Muscle layer of duodenum (tissue), 2 donors: ENCODE data around the gene PPP6R3.

ENCODE experiments used
- H3K27ac ChIP-seq: one replicate; pipeline ENCODE4 v1.7.0; 2013; ENCODE audit warnings: mild to moderate bottlenecking, low read length
- H3K27me3 ChIP-seq: one replicate; pipeline ENCODE4 v1.7.0; 2013; ENCODE audit warnings: low read depth, mild to moderate bottlenecking, control low read depth, low read length
- H3K36me3 ChIP-seq, 2 donors: one replicate each; pipeline ENCODE4 v1.7.0; 2013; ENCODE audit warnings: low read length in 2 of 2, control low read depth in 1 of 2, mild to moderate bottlenecking in 1 of 2; ENCODE audit not compliant: insufficient read depth in 2 of 2, control insufficient read depth in 1 of 2
- H3K4me1 ChIP-seq, 2 donors: one replicate each; pipeline ENCODE4 v1.7.0; 2013; ENCODE audit warnings: low read length in 2 of 2, mild to moderate bottlenecking in 2 of 2, control low read depth in 1 of 2, moderate library complexity in 1 of 2; ENCODE audit not compliant: insufficient read depth in 2 of 2, control insufficient read depth in 1 of 2
- H3K4me3 ChIP-seq, 2 donors: one replicate each; pipeline ENCODE4 v1.7.0; 2013; ENCODE audit warnings: low read length in 2 of 2, low read depth in 1 of 2, mild to moderate bottlenecking in 1 of 2
- H3K9me3 ChIP-seq, 2 donors: one replicate each; pipeline ENCODE4 v1.7.0; 2013; ENCODE audit warnings: low read length in 2 of 2, control low read depth in 1 of 2, mild to moderate bottlenecking in 1 of 2; ENCODE audit not compliant: control insufficient read depth in 1 of 2
- donor health status: healthy.

PPP6R3 gene

DNA sequence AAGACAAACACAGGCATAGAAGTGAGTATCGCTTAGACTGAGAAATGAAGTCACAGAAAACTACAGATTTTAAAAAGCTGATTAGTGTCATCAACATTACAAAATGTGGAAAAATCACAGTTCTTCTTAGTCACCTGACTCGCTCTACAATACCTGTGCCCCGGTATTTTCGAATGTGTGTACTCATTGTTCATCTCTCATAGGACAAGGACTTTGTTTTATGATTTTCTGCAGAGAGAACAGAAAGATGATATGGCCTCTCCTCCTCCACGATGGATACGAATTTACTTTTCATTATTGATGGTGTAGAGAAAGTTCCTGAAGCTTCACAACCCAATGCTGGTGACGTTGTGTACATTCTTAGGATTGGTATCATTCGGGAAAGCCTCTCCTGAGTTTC is 194.4 kb downstream of the PPP6R3 start:
- H3K27ac ChIP-seq: no peak overlapping the region
- H3K27me3 ChIP-seq: no peaks in the 10 kb centered on the region
- no peaks in the 10 kb centered on the region for H3K4me1 ChIP-seq
- peaks cover 0 to 13% of the 10 kb centered on the region in 2 donors for H3K9me3 ChIP-seq
- H3K36me3 ChIP-seq: no peaks in the 10 kb centered on the region
- no peak overlapping the region for H3K4me3 ChIP-seq

GRCh38 chr11:68655406-68655805 is 194.9 kb downstream of the PPP6R3 start:
- Histone ChIP-seq H3K4me3 (no peak overlapping the region), H3K27me3 (no peaks in the 10 kb centered on the region), H3K36me3 (no peaks in the 10 kb centered on the region), H3K9me3 (peaks cover 0 to 13% of the 10 kb centered on the region in 2 donors), H3K4me1 (no peaks in the 10 kb centered on the region), H3K27ac (no peak overlapping the region)

GRCh38 chr11:68655806-68656205 is 195.3 kb downstream of the PPP6R3 start:
- Histone ChIP-seq H3K36me3 (no peaks in the 10 kb centered on the region), H3K27ac (no peak overlapping the region), H3K9me3 (peaks cover 0 to 13% of the 10 kb centered on the region in 2 donors), H3K4me3 (no peak overlapping the region), H3K4me1 (no peaks in the 10 kb centered on the region), H3K27me3 (no peaks in the 10 kb centered on the region)

- Histone ChIP-seq H3K27ac (no peak overlapping the region), H3K9me3 (peaks cover 0 to 13% of the 10 kb centered on the region in 2 donors), H3K27me3 (no peaks in the 10 kb centered on the region), H3K36me3 (no peaks in the 10 kb centered on the region), H3K4me3 (no peak overlapping the region), H3K4me1 (no peaks in the 10 kb centered on the region)
Measured at GRCh38 chr11:68657021-68657780, 196.6 kb downstream of the PPP6R3 start.

DNA sequence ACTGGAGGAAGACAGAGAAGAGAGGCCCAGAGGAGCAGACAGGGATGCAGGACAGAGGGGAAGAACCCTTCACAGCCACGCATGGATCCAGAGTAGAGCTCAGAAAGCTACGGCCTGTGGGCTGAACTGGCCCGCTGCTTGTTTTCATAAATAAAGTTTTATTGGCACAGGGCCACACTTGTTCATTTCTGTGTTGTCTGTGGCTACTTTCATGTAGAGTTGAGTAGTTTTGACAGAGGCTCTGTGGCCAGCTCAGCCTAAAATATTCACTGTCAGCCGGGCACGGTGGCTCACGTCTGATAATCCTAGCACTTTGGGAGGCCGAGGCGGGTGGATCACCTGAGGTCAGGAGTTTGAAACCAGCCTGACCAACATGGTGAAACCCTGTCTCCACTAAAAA is 197.5 kb downstream of the PPP6R3 start:
- Histone ChIP-seq H3K36me3 (no peaks in the 10 kb centered on the region), H3K27me3 (no peaks in the 10 kb centered on the region), H3K27ac (no peak overlapping the region), H3K4me3 (no peak overlapping the region), H3K9me3 (peaks cover 0 to 13% of the 10 kb centered on the region in 2 donors), H3K4me1 (no peaks in the 10 kb centered on the region)

DNA sequence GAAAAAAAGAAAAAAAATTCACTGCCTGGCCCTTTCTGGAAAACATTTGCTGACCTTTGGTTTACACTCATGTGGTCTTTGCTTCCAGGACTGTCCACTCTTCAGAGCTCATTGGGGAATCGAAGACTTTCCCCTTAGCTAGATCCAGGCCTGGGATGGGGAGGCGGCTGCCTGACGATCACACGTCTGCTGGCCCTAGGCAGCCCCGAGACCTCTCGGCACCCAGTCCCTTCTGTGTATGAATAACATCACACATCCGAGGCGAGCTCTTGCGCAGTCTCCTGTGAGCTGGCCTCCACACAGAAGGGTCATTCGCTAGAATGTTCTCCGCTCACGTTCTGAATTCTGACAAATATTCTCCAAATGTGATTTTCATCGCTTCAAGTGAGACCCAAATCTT is 198.1 kb downstream of the PPP6R3 start:
- Histone ChIP-seq H3K27ac (no peak overlapping the region), H3K36me3 (no peaks in the 10 kb centered on the region), H3K4me3 (no peak overlapping the region), H3K4me1 (no peaks in the 10 kb centered on the region), H3K27me3 (no peaks in the 10 kb centered on the region), H3K9me3 (peaks cover 0 to 13% of the 10 kb centered on the region in 2 donors)

GRCh38 chr11:68659158-68659921 is 198.8 kb downstream of the PPP6R3 start:
- Histone ChIP-seq H3K27me3 (no peaks in the 10 kb centered on the region), H3K4me1 (no peaks in the 10 kb centered on the region), H3K36me3 (no peaks in the 10 kb centered on the region), H3K4me3 (no peak overlapping the region), H3K9me3 (peaks cover 0 to 11% of the 10 kb centered on the region in 2 donors), H3K27ac (no peak overlapping the region)

GRCh38 chr11:68660066-68660810 is 199.7 kb downstream of the PPP6R3 start:
- Histone ChIP-seq H3K4me1 (no peaks in the 10 kb centered on the region), H3K36me3 (no peaks in the 10 kb centered on the region), H3K27me3 (no peaks in the 10 kb centered on the region), H3K4me3 (no peak overlapping the region), H3K9me3 (peaks cover 0 to 3% of the 10 kb centered on the region in 2 donors), H3K27ac (no peak overlapping the region)

- H3K9me3 ChIP-seq: no peaks in the 10 kb centered on the region
- H3K27ac ChIP-seq: no peak overlapping the region
- no peak overlapping the region for H3K4me3 ChIP-seq
- no peaks in the 10 kb centered on the region for H3K36me3 ChIP-seq
- no peaks in the 10 kb centered on the region for H3K4me1 ChIP-seq
- H3K27me3 ChIP-seq: no peaks in the 10 kb centered on the region
Measured at GRCh38 chr11:68661014-68661413, 200.5 kb downstream of the PPP6R3 start.

DNA sequence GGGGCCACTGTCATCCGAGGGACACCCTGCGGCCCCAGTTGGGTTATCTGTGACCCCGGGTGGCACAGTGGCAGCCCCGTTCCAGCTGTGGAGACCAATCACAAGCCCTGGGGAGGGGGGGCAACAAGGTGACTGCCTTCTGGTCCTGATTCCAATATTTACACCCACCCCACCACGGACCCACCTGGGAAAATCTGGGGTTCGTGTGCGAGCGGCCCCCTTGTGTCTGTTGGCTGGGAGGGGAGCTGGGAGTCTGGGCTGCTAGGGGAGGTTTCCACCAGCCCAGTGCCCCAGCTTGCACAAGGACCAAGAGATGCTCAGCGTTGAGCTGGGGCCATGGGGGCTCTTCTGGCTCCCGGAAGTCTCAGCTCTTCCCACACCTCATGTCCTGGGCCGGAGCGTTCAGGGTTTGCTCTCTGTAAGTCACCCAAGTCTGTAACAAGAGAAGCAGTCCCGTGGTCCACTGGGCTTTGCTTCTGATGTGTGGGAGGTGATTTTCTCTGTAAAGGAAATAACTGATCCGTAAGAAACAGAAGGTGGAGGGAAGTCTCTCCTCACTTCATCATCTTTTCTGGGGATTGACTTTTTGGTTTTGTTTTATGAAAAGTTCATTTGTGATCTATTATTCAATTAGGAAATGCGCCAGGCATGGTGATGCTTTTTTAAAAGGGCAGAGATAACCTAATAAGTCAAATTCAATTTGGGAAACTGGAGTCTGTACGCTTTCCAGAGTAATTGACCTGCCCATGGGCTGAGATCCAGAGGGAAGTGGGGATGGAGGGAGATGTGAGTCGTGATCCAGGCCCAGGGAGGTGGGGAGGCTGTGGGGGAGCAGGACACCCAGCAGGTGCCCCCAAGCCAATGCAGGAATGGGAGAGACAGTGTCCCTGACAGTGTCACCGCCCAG is 201.4 kb downstream of the PPP6R3 start:
- Histone ChIP-seq H3K36me3 (no peaks in the 10 kb centered on the region), H3K27me3 (no peaks in the 10 kb centered on the region), H3K4me3 (no peak overlapping the region), H3K9me3 (no peaks in the 10 kb centered on the region), H3K27ac (no peak overlapping the region), H3K4me1 (no peaks in the 10 kb centered on the region)
